Glutamatergic neuron (in vitro differentiated cells): ENCODE measurements around the gene SHANK2. TPM values are rescaled to one million over a fixed set of nuclear protein-coding genes. Genes with fewer than 3 reads are reported as not detected.

Experiments used
- DNase-seq: peaks from one replicate; pipeline ENCODE4 v3.0.0; 2022
- H3K27ac Mint-ChIP-seq: one replicate; pipeline ENCODE4 v1.8.0; 2020; ENCODE audit warnings: mild to moderate bottlenecking, mixed read lengths, inconsistent platforms; ENCODE audit not compliant: unreplicated experiment
- H3K27me3 Mint-ChIP-seq: one replicate; pipeline ENCODE4 v1.8.0; 2020; ENCODE audit warnings: mild to moderate bottlenecking, moderate library complexity, mixed read lengths, inconsistent platforms; ENCODE audit not compliant: unreplicated experiment
- H3K36me3 Mint-ChIP-seq: one replicate; pipeline ENCODE4 v1.8.0; 2020; ENCODE audit warnings: mild to moderate bottlenecking, mixed read lengths, inconsistent platforms; ENCODE audit not compliant: unreplicated experiment
- H3K4me1 Mint-ChIP-seq: one replicate; pipeline ENCODE4 v1.8.0; 2020; ENCODE audit warnings: mild to moderate bottlenecking, low read depth, mixed read lengths, inconsistent platforms; ENCODE audit not compliant: unreplicated experiment
- H3K4me3 Mint-ChIP-seq: one replicate; pipeline ENCODE4 v1.8.0; 2020; ENCODE audit warnings: mild to moderate bottlenecking, mixed read lengths, inconsistent platforms; ENCODE audit not compliant: unreplicated experiment
- H3K9me3 Mint-ChIP-seq: one replicate; pipeline ENCODE4 v1.8.0; 2020; ENCODE audit warnings: mild to moderate bottlenecking, moderate library complexity, mixed read lengths, inconsistent platforms; ENCODE audit not compliant: unreplicated experiment
- CTCF ChIP-seq: fragments of 200-600 bp; sonication (generic); IDR thresholded peaks from one replicate; pipeline ENCODE4 v1.5.0; 2021; ENCODE audit not compliant: partially characterized antibody, unreplicated experiment
- total RNA-seq: library from RNA; stranded (reverse); fragmentation: NEBNext Ultra II Directional; extraction: Animal tissue kit (Norgen Biotek cat#: 25700); gene quantifications from one replicate; pipeline ENCODE4 v1.2.1, GENCODE V29; 2021; ENCODE audit not compliant: unreplicated experiment

Gene SHANK2
- total RNA-seq, 1 donor from 2014 or later, result 23.0 TPM

GRCh38 chr11:71249301-71249700 is 3.1 kb downstream of the SHANK2 start:
- peaks cover 22% of the 10 kb centered on the region for H3K4me1 Mint-ChIP-seq
- DNase-seq, result no peak
- H3K27ac Mint-ChIP-seq, result no peak overlapping the region
- no peaks in the 10 kb centered on the region for H3K36me3 Mint-ChIP-seq
- peaks cover 6% of the 10 kb centered on the region for H3K9me3 Mint-ChIP-seq
- H3K27me3 Mint-ChIP-seq, result peaks cover 13% of the 10 kb centered on the region
- TF ChIP-seq CTCF, result no peak
- no peak overlapping the region for H3K4me3 Mint-ChIP-seq

- TF ChIP-seq CTCF, result no peak
- H3K4me3 Mint-ChIP-seq, result peak overlapping the region; percentile 46
- H3K27ac Mint-ChIP-seq, result peak overlapping the region; percentile 29
- no peak for DNase-seq
- peaks cover 22% of the 10 kb centered on the region for H3K4me1 Mint-ChIP-seq
- no peaks in the 10 kb centered on the region for H3K36me3 Mint-ChIP-seq
- H3K9me3 Mint-ChIP-seq, result peaks cover 6% of the 10 kb centered on the region
- peaks cover 11% of the 10 kb centered on the region for H3K27me3 Mint-ChIP-seq
Observed at GRCh38 chr11:71248656-71249055, 3.7 kb downstream of the SHANK2 start.

- peaks cover 22% of the 10 kb centered on the region for H3K4me1 Mint-ChIP-seq
- peaks cover 6% of the 10 kb centered on the region for H3K9me3 Mint-ChIP-seq
- DNase-seq, result no peak
- H3K27me3 Mint-ChIP-seq, result peaks cover 11% of the 10 kb centered on the region
- H3K36me3 Mint-ChIP-seq, result no peaks in the 10 kb centered on the region
- peak overlapping the region; percentile 38 for H3K27ac Mint-ChIP-seq
- H3K4me3 Mint-ChIP-seq, result no peak overlapping the region
- TF ChIP-seq CTCF, result no peak
Observed at GRCh38 chr11:71248251-71248570, 4.2 kb downstream of the SHANK2 start.

GRCh38 chr11:71247551-71248250 is 4.7 kb downstream of the SHANK2 start:
- Mint-ChIP-seq H3K36me3 (no peaks in the 10 kb centered on the region), H3K4me3 (no peak overlapping the region), H3K27ac (peak overlapping the region; percentile 38), H3K27me3 (peaks cover 11% of the 10 kb centered on the region), H3K4me1 (peaks cover 22% of the 10 kb centered on the region), H3K9me3 (peaks cover 6% of the 10 kb centered on the region)
- no peak for TF ChIP-seq CTCF
- DNase-seq, result no peak

- no peak for DNase-seq
- Mint-ChIP-seq H3K4me1 (peaks cover 22% of the 10 kb centered on the region), H3K36me3 (no peaks in the 10 kb centered on the region), H3K27me3 (peaks cover 12% of the 10 kb centered on the region), H3K9me3 (peaks cover 6% of the 10 kb centered on the region), H3K27ac (no peak overlapping the region), H3K4me3 (no peak overlapping the region)
- TF ChIP-seq CTCF, result no peak
Observed at GRCh38 chr11:71246559-71246958, 5.8 kb downstream of the SHANK2 start.
